Measurements from ENCODE around the gene THSD4. TPM values are rescaled to one million over a fixed set of nuclear protein-coding genes. Genes with fewer than 3 reads are reported as not detected.

Gene THSD4
- polyA plus RNA-seq, 1 donor (not counting 4 experiments of a cell fraction or from before 2014, with no cell fraction given) = 24.5 TPM

GRCh38 chr15:71825021-71825730, 709.9 kb downstream of the THSD4 start:
- no peak overlapping the region for H3K9ac ChIP-seq (ENCODE audit: control insufficient read depth, extremely low read depth, insufficient read depth, low read length)

GRCh38 chr15:71826196-71826595, 710.9 kb downstream of the THSD4 start:
- no peak overlapping the region for H3K27ac ChIP-seq (ENCODE audit: control insufficient read depth, insufficient read depth, low read length)
- H3K9me1 ChIP-seq (ENCODE audit: control insufficient read depth, extremely low read depth, insufficient read depth, low read length) = no peaks in the 10 kb centered on the region
- H3K9ac ChIP-seq (ENCODE audit: control insufficient read depth, extremely low read depth, insufficient read depth, low read length) = no peak overlapping the region
- FAIRE-seq (no peak), DNase-seq (ENCODE audit: low read depth, low spot score) (no peak)
- no peak overlapping the region for H2AFZ ChIP-seq (ENCODE audit: control insufficient read depth, low read length)
- peaks cover 5 to 27% of the 10 kb centered on the region in 2 experiments for H3K36me3 ChIP-seq (ENCODE audit: control insufficient read depth in 2 of 2, extremely low read depth in 1 of 2, insufficient read depth in 2 of 2, low read length in 2 of 2)
- TF ChIP-seq EZH2 (IDR thresholded peaks at IDR 0.05; ENCODE audit: low read length) = no peak
- TF ChIP-seq CTCF (optimal IDR thresholded peaks at IDR 0.05 in 1 of 3, IDR thresholded peaks at IDR 0.05 in 1 of 3, conservative IDR thresholded peaks at IDR 0.05 in 1 of 3; ENCODE audit: extremely low read depth in 1 of 3, insufficient read depth in 2 of 3, low read length in 3 of 3) = no peak
- no peak overlapping the region for H3K4me2 ChIP-seq (ENCODE audit: control insufficient read depth, extremely low read depth, insufficient read depth, low read depth, low read length)
- H3K79me2 ChIP-seq (ENCODE audit: control insufficient read depth, insufficient read depth, low read length) = no peaks in the 10 kb centered on the region
- H3K4me3 ChIP-seq (ENCODE audit: control insufficient read depth in 2 of 3, extremely low read depth in 1 of 3, insufficient read depth in 2 of 3, low read depth in 1 of 3, low read length in 3 of 3) = no peak overlapping the region
- no peaks in the 10 kb centered on the region for H3K4me1 ChIP-seq (ENCODE audit: control insufficient read depth, extremely low read depth, insufficient read depth, low read length)
- H3K9me3 ChIP-seq (ENCODE audit: control insufficient read depth, low read depth, low read length) = peaks cover 6% of the 10 kb centered on the region
- no peaks in the 10 kb centered on the region for H3K27me3 ChIP-seq (ENCODE audit: control insufficient read depth, extremely low read depth, insufficient read depth, low read length)
- H4K20me1 ChIP-seq (ENCODE audit: control insufficient read depth, extremely low read depth, insufficient read depth, low read length) = no peaks in the 10 kb centered on the region
- dilution Hi-C loops (cut with MboI; ENCODE audit: extremely low pct_ligation_motif_present, low sequenced_read_pairs) = no loop called here

More at GRCh38 chr15:71825021-71825730, 709.9 kb downstream of the THSD4 start:
- Histone ChIP-seq H3K4me2 (ENCODE audit: control insufficient read depth, extremely low read depth, insufficient read depth, low read depth, low read length) (no peak overlapping the region), H4K20me1 (ENCODE audit: control insufficient read depth, extremely low read depth, insufficient read depth, low read length) (no peaks in the 10 kb centered on the region), H3K27ac (ENCODE audit: control insufficient read depth, insufficient read depth, low read length) (no peak overlapping the region), H3K27me3 (ENCODE audit: control insufficient read depth, extremely low read depth, insufficient read depth, low read length) (no peaks in the 10 kb centered on the region), H2AFZ (ENCODE audit: control insufficient read depth, low read length) (no peak overlapping the region), H3K9me3 (ENCODE audit: control insufficient read depth, low read depth, low read length) (peaks cover 7% of the 10 kb centered on the region), H3K4me1 (ENCODE audit: control insufficient read depth, extremely low read depth, insufficient read depth, low read length) (no peaks in the 10 kb centered on the region), H3K4me3 (ENCODE audit: control insufficient read depth in 2 of 3, extremely low read depth in 1 of 3, insufficient read depth in 2 of 3, low read depth in 1 of 3, low read length in 3 of 3) (no peak overlapping the region), H3K79me2 (ENCODE audit: control insufficient read depth, insufficient read depth, low read length) (no peaks in the 10 kb centered on the region), H3K36me3 (ENCODE audit: control insufficient read depth in 2 of 2, extremely low read depth in 1 of 2, insufficient read depth in 2 of 2, low read length in 2 of 2) (peaks cover 5 to 29% of the 10 kb centered on the region in 2 experiments), H3K9me1 (ENCODE audit: control insufficient read depth, extremely low read depth, insufficient read depth, low read length) (no peaks in the 10 kb centered on the region)
- no peak for DNase-seq (ENCODE audit: low read depth, low spot score)
- no peak for FAIRE-seq
- dilution Hi-C loops (cut with MboI; ENCODE audit: extremely low pct_ligation_motif_present, low sequenced_read_pairs) = no loop called here
- TF ChIP-seq EZH2 (IDR thresholded peaks at IDR 0.05; ENCODE audit: low read length) (no peak), CTCF (optimal IDR thresholded peaks at IDR 0.05 in 1 of 3, IDR thresholded peaks at IDR 0.05 in 1 of 3, conservative IDR thresholded peaks at IDR 0.05 in 1 of 3; ENCODE audit: extremely low read depth in 1 of 3, insufficient read depth in 2 of 3, low read length in 3 of 3) (no peak)
